GM06990 (cell line): ENCODE data around the gene NPEPPS.
A peak's percentile ranks its signal among the peaks of the same experiment; 100 is the strongest.
"Not testable (repeated sequence)": the region's sequence is repeated elsewhere in the genome, so short reads cannot be mapped to it uniquely, and the experiment has no call there.

Experiments
- DNase-seq: peaks from one replicate; pipeline ENCODE4 v3.0.0-alpha.2; 2011; ENCODE audit not compliant: insufficient read length; ENCODE audit errors: extremely low read depth
- H3K27me3 ChIP-seq: replicated peaks from 2 replicates; pipeline ENCODE4 v1.6.0; 2011; ENCODE audit warnings: low read length; ENCODE audit not compliant: control insufficient read depth, insufficient read depth
- H3K36me3 ChIP-seq: 2 replicates; pipeline ENCODE4 v1.5.1; 2011; ENCODE audit warnings: low read length; ENCODE audit not compliant: control insufficient read depth, insufficient read depth
- H3K4me3 ChIP-seq: replicated peaks from 2 replicates; pipeline ENCODE4 v1.5.1; 2011; ENCODE audit warnings: low read depth, mild to moderate bottlenecking, control low read depth, low read length
- CTCF ChIP-seq: IDR thresholded peaks from 2 replicates; pipeline ENCODE4 v1.5.1; 2011; ENCODE audit warnings: low read length, control low read depth, mild to moderate bottlenecking, inconsistent platforms; ENCODE audit not compliant: insufficient read depth, poor library complexity, severe bottlenecking

NPEPPS gene

GRCh38 chr17:47530557-47531232 lies at the start of gene NPEPPS:
NPEPPS (plus strand) TSS chr17:47531108; CDS start chr17:47531301, 193 bp downstream.
- peak within 1 kb of the TSS; percentile 76 for H3K4me3 ChIP-seq
- H3K36me3 ChIP-seq, H3K27me3 ChIP-seq: not testable (repeated sequence)
- DNase-seq, result peak; percentile 89

- not testable (repeated sequence) for DNase-seq, H3K36me3 ChIP-seq, H3K27me3 ChIP-seq
- peak overlapping the region; percentile 66 for H3K4me3 ChIP-seq
Observed at GRCh38 chr17:47491841-47492212, 39.1 kb upstream of the NPEPPS start.

GRCh38 chr17:47499074-47499473 lies 31.8 kb upstream of the NPEPPS start:
- not testable (repeated sequence) for H3K4me3 ChIP-seq, H3K36me3 ChIP-seq, DNase-seq, H3K27me3 ChIP-seq

- H3K36me3 ChIP-seq, H3K27me3 ChIP-seq, H3K4me3 ChIP-seq, DNase-seq: not testable (repeated sequence)
Observed at GRCh38 chr17:47499494-47499893, 31.4 kb upstream of the NPEPPS start.

GRCh38 chr17:47500620-47501019 lies 30.3 kb upstream of the NPEPPS start:
- peak; percentile 31 for TF ChIP-seq CTCF
- H3K36me3 ChIP-seq, H3K27me3 ChIP-seq, DNase-seq, H3K4me3 ChIP-seq: not testable (repeated sequence)

- not testable (repeated sequence) for H3K27me3 ChIP-seq, H3K4me3 ChIP-seq, H3K36me3 ChIP-seq
- peak; percentile 9 for DNase-seq
Observed at GRCh38 chr17:47502122-47502731, 28.7 kb upstream of the NPEPPS start.

GRCh38 chr17:47502776-47503455 lies 28.0 kb upstream of the NPEPPS start:
- not testable (repeated sequence) for H3K27me3 ChIP-seq, H3K4me3 ChIP-seq, DNase-seq, H3K36me3 ChIP-seq

- DNase-seq, H3K36me3 ChIP-seq, H3K27me3 ChIP-seq, H3K4me3 ChIP-seq: not testable (repeated sequence)
Observed at GRCh38 chr17:47511701-47512146, 19.2 kb upstream of the NPEPPS start.

GRCh38 chr17:47513301-47513700 lies 17.6 kb upstream of the NPEPPS start:
- not testable (repeated sequence) for H3K4me3 ChIP-seq, DNase-seq, H3K36me3 ChIP-seq, H3K27me3 ChIP-seq

GRCh38 chr17:47518880-47519279 lies 12.0 kb upstream of the NPEPPS start:
- not testable (repeated sequence) for H3K27me3 ChIP-seq, H3K36me3 ChIP-seq, H3K4me3 ChIP-seq, DNase-seq

GRCh38 chr17:47519365-47519764 lies 11.5 kb upstream of the NPEPPS start:
- not testable (repeated sequence) for H3K27me3 ChIP-seq, H3K4me3 ChIP-seq, H3K36me3 ChIP-seq, DNase-seq

GRCh38 chr17:47520279-47520678 lies 10.6 kb upstream of the NPEPPS start:
- not testable (repeated sequence) for H3K36me3 ChIP-seq, DNase-seq, H3K4me3 ChIP-seq, H3K27me3 ChIP-seq

- H3K36me3 ChIP-seq, H3K4me3 ChIP-seq, H3K27me3 ChIP-seq, DNase-seq: not testable (repeated sequence)
Observed at GRCh38 chr17:47521434-47521833, 9.5 kb upstream of the NPEPPS start.
